Upper lobe of right lung (tissue), 1 donor: ENCODE measurements around the gene GATAD2A. TPM values are rescaled to one million over a fixed set of nuclear protein-coding genes. Genes with fewer than 3 reads are reported as not detected.

Source experiments
- ATAC-seq: fragments of 200-7000 bp; cut with Tn5 transposase; one replicate; pipeline ENCODE4 v1.9.1; 2020; ENCODE audit warnings: mild to moderate bottlenecking, moderate library complexity
- DNase-seq: peaks from one replicate; pipeline ENCODE4 v3.0.0-alpha.2; 2020
- H3K27ac ChIP-seq: fragments of 200-600 bp; one replicate; pipeline ENCODE4 v1.8.0; 2022
- H3K27me3 ChIP-seq: fragments of 200-600 bp; one replicate; pipeline ENCODE4 v1.8.0; 2022; ENCODE audit warnings: mild to moderate bottlenecking
- H3K36me3 ChIP-seq: fragments of 200-600 bp; one replicate; pipeline ENCODE4 v1.8.0; 2022
- H3K4me1 ChIP-seq: fragments of 200-600 bp; one replicate; pipeline ENCODE4 v1.8.0; 2022
- H3K4me3 ChIP-seq: fragments of 200-600 bp; one replicate; pipeline ENCODE4 v1.8.0; 2022; ENCODE audit warnings: mild to moderate bottlenecking
- H3K9me3 ChIP-seq: fragments of 200-600 bp; one replicate; pipeline ENCODE4 v1.8.0; 2022
- intact Hi-C: fragments of 100-400 bp; cut with DNase I; formaldehyde crosslinking; loops from one replicate; pipeline ENCODE4 v1.11.0; 2022
- total RNA-seq: library from RNA; stranded (reverse); fragmentation: NEBNext Ultra II Directional; extraction: Animal tissue kit (Norgen Biotek cat#: 25700); gene quantifications from one replicate; pipeline ENCODE4 v1.2.1, GENCODE V29; 2021
- TF ChIP-seq, protein P1 (sequence below): fragments of 200-600 bp; IDR thresholded peaks from one replicate; pipeline ENCODE4 v1.8.0; 2022; ENCODE audit warnings: antibody characterized with exemption
- donor health status: DM: no; HTN: yes; CAD: no; lungs with severe emphysema.

The GATAD2A gene
- total RNA-seq, 1 donor from 2014 or later: 85.8 TPM

DNA sequence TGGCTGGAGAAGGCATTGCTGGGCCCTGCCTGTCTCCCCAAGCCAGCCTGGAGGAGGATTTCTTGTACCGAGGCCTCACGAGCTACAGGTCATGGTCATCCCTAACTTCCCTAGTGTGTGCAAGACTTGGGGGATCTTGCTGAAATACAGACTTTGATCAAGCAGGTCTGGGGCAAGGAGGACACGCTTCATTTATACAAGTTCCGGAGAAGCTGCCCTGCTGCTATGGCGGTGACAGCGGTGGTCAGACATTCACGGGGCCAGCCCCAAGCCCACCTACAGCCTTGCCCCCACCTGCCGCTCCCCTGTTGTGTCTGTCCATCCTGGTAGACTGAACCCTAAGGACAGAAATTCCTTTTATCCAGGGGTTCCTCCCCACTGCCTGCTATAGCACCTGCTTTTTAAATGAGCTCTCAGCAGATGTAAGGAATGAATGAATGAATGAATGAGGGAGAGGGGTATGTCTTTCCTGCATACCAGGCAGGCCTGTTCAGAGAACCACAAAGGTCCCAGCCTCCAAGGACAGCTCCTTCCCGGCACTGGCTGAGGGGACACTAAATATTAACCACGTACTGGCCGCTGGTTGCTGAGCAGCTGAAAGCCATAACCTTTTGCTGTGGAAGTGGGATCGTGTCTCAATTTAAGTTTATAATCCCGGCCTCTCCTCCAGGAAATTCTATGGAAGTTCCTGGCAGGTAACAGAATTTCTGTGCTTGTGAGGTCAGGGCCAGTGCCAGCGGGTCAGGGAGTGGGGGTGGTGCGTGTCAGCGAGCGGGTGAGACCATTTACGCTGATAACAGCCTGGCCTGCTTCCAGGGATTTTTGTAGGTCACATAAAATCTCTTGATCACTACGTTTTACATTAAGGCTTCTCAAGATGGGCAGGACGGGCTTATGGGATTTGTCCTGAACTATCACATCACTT is 82.7 kb downstream of the GATAD2A start:
- TF ChIP-seq, protein P1, sequence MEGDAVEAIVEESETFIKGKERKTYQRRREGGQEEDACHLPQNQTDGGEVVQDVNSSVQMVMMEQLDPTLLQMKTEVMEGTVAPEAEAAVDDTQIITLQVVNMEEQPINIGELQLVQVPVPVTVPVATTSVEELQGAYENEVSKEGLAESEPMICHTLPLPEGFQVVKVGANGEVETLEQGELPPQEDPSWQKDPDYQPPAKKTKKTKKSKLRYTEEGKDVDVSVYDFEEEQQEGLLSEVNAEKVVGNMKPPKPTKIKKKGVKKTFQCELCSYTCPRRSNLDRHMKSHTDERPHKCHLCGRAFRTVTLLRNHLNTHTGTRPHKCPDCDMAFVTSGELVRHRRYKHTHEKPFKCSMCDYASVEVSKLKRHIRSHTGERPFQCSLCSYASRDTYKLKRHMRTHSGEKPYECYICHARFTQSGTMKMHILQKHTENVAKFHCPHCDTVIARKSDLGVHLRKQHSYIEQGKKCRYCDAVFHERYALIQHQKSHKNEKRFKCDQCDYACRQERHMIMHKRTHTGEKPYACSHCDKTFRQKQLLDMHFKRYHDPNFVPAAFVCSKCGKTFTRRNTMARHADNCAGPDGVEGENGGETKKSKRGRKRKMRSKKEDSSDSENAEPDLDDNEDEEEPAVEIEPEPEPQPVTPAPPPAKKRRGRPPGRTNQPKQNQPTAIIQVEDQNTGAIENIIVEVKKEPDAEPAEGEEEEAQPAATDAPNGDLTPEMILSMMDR: no peak
- Histone ChIP-seq H3K9me3 (no peaks in the 10 kb centered on the region), H3K4me1 (peaks cover 40% of the 10 kb centered on the region), H3K4me3 (no peak overlapping the region), H3K27me3 (no peaks in the 10 kb centered on the region), H3K36me3 (peaks cover 17% of the 10 kb centered on the region), H3K27ac (peak overlapping the region; percentile 89)
- intact Hi-C loops: loop anchor here (10.0 kb wide), 1 partner anchor 83 kb away; the partner anchor contains the start of gene GATAD2A
- ATAC-seq: no peak
- no peak for DNase-seq

DNA sequence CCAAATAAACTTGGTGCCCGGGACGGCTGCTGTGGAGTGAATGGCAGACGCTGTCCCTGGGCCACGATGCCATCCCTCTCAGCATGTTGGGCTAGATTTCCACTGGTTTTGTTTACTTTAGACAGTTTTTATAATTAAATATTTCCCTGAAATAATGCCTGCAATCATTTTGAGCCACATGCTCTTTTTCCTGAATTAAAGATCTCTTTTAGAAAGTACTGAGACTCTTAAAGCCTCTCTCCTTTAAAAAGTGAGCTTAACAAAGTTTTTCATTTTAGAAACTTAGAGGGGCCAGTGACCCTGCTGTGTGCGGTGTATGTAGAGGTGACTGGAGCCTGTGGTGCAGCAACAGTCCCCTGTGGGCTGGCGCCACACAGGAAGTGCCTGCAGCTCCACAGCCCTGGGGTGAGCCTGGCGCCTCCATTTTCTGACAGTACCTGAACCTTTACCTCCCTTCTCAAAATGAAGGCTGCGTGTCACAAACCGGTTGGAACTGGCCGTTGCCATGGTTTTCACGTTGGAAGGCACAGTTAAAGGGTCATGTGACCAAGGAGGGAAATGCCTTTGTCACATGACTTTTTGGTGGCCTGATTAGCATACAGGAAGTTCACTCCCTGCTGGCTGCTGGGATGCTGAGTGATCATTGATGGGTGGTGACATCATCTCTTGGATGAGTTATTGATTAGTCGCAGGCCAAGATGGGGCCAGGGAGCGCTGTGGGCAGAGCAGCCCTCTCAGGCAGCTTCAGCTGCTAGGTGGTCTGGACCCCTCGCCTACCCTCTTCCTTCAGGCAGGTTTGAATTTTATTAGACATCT is 83.6 kb downstream of the GATAD2A start:
- H3K9me3 ChIP-seq: no peaks in the 10 kb centered on the region
- H3K36me3 ChIP-seq: peaks cover 25% of the 10 kb centered on the region
- peak; percentile 63 for ATAC-seq
- peak overlapping the region; percentile 17 for H3K4me3 ChIP-seq
- intact Hi-C loops: loop anchor here (10.0 kb wide), 1 partner anchor 84 kb away; the partner anchor contains the start of gene GATAD2A
- peaks cover 40% of the 10 kb centered on the region for H3K4me1 ChIP-seq
- no peaks in the 10 kb centered on the region for H3K27me3 ChIP-seq
- TF ChIP-seq, protein P1: no peak
- H3K27ac ChIP-seq: peak overlapping the region; percentile 89
- peak; percentile 84 for DNase-seq

DNA sequence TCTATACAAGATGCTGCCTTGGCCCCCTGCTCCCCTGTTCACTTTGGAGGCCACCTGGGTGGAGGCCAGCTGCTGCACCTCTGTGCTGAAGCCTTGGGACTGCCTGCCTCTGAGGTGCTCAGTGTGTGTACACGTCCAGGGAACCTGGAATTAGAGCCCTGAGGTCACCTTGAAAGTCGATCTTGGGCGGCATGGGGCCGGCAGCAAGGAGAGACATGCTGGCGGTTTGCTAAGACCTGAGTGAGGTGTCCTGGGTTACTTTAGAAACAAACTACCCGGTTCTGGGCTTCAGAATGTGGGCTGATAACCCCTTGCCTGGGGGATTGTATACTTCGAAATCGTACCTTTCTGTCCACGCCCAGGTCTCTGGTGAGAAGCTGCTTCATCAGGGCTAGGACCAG is 84.3 kb downstream of the GATAD2A start:
- no peak overlapping the region for H3K4me3 ChIP-seq
- ATAC-seq: no peak

DNA sequence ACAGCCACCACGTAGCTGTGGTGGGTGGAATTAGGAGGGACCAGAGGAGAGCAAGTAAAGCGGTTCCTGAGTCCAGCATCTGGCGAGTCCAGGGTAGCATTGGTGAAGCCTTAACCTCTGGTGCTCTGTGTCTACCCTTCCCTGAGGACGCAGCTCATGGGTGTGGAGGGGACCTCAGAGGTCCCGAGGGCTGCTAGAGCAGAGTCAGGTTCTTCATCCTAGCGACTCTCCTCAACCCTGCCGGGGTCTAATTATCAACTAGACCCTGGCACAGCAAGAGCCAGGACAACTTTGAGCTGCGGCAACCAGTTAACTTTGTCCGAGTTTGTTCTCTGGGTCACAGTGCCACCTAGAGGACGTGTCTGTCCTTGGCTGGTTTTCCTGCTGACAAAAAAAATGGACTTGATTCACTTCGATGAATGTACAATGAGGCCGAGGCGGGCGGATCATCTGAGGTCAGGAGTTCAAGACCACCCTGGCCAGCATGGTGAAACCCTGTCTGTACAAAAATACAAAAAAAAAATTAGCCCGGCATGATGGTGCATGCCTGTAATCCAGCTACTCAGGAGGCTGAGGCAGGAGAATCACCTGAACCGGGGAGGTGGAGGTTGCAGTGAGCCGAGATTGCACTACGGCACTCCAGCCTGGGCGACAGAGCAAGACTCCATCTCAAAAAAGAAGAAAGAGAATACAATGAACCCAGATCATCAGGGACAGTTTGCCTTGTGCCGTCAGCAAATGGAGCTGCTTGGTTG is 84.9 kb downstream of the GATAD2A start:
- intact Hi-C loops: no loop called here
- H3K4me1 ChIP-seq: peaks cover 33% of the 10 kb centered on the region

More for the DNA sequence above, 84.3 kb downstream of the GATAD2A start:
- Histone ChIP-seq H3K36me3 (peaks cover 32% of the 10 kb centered on the region), H3K9me3 (no peaks in the 10 kb centered on the region), H3K4me1 (peaks cover 39% of the 10 kb centered on the region), H3K27ac (peak overlapping the region; percentile 89), H3K27me3 (no peaks in the 10 kb centered on the region)
- no peak for DNase-seq
- TF ChIP-seq, protein P1: no peak
- intact Hi-C loops: loop anchor here (10.0 kb wide), 1 partner anchor 85 kb away; the partner anchor contains the start of gene GATAD2A

More for the DNA sequence above, 84.9 kb downstream of the GATAD2A start:
- Histone ChIP-seq H3K36me3 (peaks cover 35% of the 10 kb centered on the region), H3K4me3 (no peak overlapping the region), H3K27me3 (no peaks in the 10 kb centered on the region), H3K27ac (peak overlapping the region; percentile 89), H3K9me3 (no peaks in the 10 kb centered on the region)
- DNase-seq: peak; percentile 74
- TF ChIP-seq, protein P1: peak; percentile 83
- ATAC-seq: peak; percentile 74
